Retinal pigment epithelial cell (primary cell): Measurements from ENCODE around the gene TCF23.

Source experiments
- DNase-seq: peaks from one replicate; pipeline ENCODE4 v3.0.0-alpha.2; 2010; ENCODE audit warnings: low read depth
- H3K4me3 ChIP-seq: 2 replicates; pipeline ENCODE4 v1.5.1; 2011; ENCODE audit warnings: mild to moderate bottlenecking, low read length, control low read depth, moderate library complexity
- TF ChIP-seq, protein P1 (sequence below): conservative IDR thresholded peaks from 2 replicates; pipeline ENCODE4 v1.5.1; 2011; ENCODE audit warnings: low read depth, low read length, control low read depth, inconsistent platforms

TCF23 gene

DNA sequence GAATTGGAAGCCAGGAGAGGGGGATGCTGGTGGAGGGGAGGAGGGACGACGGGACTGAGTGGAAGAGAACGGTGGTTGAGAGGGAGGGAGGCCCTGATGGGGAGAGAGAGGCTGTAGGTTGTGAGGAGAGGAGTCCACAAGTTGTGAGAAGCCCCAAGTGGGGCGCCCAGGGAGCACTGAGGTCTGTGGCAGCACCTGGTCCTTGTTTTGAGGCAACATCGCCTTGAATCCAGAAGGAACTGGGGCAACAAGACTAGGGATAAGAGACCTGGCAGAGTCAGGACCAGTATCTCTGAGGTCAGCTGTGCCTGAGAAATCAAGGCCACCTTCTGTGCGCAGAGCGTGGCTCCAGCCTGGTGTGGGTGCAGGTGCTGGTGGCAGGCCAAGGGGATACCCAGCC is 10.7 kb upstream of the TCF23 start:
- TF ChIP-seq, protein P1, sequence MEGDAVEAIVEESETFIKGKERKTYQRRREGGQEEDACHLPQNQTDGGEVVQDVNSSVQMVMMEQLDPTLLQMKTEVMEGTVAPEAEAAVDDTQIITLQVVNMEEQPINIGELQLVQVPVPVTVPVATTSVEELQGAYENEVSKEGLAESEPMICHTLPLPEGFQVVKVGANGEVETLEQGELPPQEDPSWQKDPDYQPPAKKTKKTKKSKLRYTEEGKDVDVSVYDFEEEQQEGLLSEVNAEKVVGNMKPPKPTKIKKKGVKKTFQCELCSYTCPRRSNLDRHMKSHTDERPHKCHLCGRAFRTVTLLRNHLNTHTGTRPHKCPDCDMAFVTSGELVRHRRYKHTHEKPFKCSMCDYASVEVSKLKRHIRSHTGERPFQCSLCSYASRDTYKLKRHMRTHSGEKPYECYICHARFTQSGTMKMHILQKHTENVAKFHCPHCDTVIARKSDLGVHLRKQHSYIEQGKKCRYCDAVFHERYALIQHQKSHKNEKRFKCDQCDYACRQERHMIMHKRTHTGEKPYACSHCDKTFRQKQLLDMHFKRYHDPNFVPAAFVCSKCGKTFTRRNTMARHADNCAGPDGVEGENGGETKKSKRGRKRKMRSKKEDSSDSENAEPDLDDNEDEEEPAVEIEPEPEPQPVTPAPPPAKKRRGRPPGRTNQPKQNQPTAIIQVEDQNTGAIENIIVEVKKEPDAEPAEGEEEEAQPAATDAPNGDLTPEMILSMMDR = no peak
- H3K4me3 ChIP-seq = no peak overlapping the region
- no peak for DNase-seq

DNA sequence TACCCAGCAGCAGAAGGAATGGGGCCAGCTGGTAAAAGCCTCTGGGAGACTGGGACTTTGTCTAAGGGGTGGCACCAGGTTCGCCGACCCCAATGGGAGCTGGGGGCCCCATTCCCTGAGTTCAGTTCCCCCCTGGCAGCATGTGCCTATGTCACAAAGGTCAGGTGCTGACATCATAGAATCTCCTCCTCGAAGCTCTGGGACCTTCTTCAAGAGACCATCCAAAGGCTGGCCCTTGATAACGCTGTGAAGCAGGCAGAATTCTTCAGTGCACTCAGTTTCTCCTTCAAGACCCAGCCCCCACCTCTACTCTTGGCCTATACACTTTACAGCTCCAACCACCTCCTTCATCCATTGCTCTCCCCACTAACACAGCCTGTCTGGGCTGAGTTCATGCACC is 9.5 kb upstream of the TCF23 start, which contains the start of gene PRR30:
PRR30 (minus strand) TSS at position 101 of the 400 bp plus-strand sequence. CDS start 1,081 bp downstream, outside the sequence.
- TF ChIP-seq, protein P1 = no peak
- DNase-seq = no peak
- H3K4me3 ChIP-seq = no peak within 1 kb of the TSS

DNA sequence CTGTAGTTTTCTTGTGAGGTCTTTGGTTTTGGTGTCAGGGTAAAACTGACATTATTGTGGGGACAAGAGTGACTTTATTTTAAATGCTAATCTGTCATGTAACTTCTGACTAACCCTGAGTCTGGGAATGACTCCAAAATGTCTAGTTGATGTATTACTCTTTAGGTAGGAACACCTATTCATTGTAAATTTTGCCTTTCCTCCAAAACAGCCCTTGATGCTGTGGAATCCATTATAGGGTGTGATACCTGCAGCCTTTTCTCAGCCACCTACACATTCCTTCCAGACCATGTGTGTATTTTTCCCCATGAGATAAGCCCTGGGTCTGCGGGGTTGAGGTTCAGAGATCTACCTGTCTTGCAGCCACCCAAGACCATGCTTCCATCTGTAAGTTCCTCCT is 5.5 kb upstream of the TCF23 start:
- TF ChIP-seq, protein P1 = no peak
- H3K4me3 ChIP-seq = no peak overlapping the region
- no peak for DNase-seq

DNA sequence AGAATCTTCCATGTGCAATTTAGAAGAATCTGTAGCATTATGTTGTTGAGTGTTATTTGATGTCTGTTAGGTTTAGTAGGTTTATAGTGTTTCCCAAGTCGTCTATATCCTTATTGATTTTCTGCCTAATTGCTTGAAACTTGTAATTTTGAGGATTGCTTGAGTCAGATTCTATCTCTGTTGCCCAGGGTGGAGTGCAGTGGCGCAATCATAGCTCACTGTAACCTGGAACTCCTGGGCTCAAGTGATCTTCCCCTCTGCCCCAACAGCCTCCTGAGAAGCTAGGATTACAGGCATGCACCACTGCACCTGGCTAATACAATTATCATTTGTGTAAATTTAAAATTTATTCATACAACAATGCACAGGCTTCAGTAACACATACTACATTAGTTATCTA is 3.1 kb upstream of the TCF23 start:
- no peak overlapping the region for H3K4me3 ChIP-seq
- no peak for DNase-seq
- TF ChIP-seq, protein P1 = no peak

DNA sequence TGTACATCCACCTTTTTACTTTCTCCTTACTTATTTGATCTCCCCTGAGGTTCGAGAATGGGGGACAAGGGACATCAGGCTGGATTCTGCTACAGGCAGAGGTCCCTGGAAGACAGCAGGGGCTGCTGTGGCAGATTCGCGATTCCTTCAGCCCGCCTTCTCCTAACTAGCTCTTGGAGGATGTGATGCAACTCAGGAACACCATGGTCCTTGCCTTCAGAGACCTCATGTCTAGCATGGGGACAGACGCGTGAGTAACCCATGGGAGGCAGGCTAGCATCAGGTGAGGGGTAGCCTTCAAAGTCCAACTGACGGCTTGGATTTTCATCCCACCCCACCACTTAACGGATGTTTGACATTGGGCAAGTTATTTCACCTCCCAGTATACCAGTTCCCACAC is 869 bp upstream of the TCF23 start:
- DNase-seq = no peak
- TF ChIP-seq, protein P1 = no peak
- no peak overlapping the region for H3K4me3 ChIP-seq

DNA sequence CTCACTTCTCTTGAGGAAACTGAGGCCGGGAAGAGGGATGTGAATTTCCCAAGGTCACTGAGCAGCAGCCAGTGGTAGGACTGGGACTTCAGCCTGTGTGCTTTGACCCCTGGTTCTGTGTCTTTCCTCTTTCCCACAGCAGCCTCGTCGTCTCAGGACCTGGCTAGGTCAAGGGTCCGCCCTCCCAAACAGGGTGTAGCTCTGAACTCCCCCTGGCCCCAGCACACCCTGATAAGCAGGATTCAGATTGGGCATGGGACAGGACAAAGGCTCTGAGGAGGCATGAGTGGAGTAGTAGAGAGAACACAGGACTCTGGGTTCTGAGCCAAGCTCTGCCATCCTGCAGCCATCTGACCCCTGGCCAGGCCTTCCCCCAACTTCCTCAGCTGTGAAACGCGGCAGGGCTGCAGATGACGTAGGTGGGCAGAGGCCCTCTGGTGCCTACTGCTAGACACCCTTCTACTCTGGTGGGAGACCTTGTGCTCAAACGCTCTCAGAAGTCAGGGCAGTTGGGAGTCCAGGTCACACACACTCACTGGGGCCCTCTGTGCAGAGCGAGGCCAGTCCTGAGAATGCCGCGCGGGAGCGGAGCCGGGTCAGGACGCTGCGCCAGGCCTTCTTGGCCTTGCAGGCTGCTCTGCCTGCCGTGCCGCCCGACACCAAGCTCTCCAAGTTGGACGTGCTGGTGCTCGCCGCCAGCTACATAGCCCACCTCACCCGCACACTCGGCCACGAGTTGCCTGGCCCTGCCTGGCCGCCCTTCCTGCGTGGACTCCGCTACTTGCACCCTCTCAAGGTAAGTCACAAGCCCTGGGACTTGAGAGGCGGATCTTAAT is 984 bp downstream of the TCF23 start:
- TF ChIP-seq, protein P1 = no peak
- DNase-seq = no peak
- H3K4me3 ChIP-seq = no peak overlapping the region

DNA sequence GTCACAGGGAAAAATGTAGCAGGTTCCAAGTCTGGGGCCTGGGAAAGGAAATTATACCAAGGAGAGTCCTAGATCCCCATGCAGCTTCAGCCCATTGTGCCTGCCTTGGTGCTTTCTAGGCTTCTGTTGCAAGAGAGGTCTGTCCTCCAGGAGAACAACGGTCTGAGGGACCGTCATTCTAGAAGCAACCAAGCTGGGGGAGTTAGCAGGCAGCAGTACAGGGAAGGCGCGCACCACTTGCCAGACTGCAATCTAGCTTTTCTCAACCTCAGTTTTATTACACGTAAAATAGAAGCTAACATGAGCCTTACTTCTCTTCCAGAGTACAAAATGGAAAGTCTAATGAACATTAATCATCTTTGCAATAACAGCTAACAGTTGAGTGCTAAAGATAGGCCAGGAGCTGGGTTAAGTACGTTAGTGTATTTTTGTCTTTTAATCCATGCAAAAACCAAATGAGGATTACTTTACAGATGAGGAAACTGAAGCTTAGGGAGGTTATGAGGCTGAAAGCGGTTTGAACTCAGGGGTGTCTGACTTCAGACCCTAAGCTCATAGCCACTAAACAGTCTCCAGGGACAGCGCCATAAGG is 1.9 kb downstream of the TCF23 start:
- DNase-seq = no peak
- no peak overlapping the region for H3K4me3 ChIP-seq
- TF ChIP-seq, protein P1 = no peak
